Mesenteric fat pad (tissue), 1 donor: Measurements from ENCODE around the gene THBS2. TPM values are rescaled to one million over a fixed set of nuclear protein-coding genes. Genes with fewer than 3 reads are reported as not detected.

Source experiments
- DNase-seq: peaks from one replicate; pipeline ENCODE4 v3.0.0-alpha.2; 2020; ENCODE audit warnings: low spot score
- total RNA-seq: library from RNA; stranded (reverse); fragmentation: NEBNext Ultra II Directional; extraction: Animal tissue kit (Norgen Biotek cat#: 25700); gene quantifications from one replicate; pipeline ENCODE4 v1.2.1, GENCODE V29; 2021
- donor health status: DM: yes; HTN: yes; CAD: no.

The THBS2 gene
- total RNA-seq, 1 donor from 2014 or later = 270 TPM

GRCh38 chr6:169168706-169169105 is 84.9 kb downstream of the THBS2 start:
- no peak for DNase-seq

GRCh38 chr6:169168302-169168630 is 85.4 kb downstream of the THBS2 start:
- peak; percentile 84 for DNase-seq

GRCh38 chr6:169167581-169168301 is 85.9 kb downstream of the THBS2 start:
- peak; percentile 88 for DNase-seq

GRCh38 chr6:169166896-169167580 is 86.6 kb downstream of the THBS2 start:
- no peak for DNase-seq
